H9 (cell line): Measurements from ENCODE around the gene DOK6. TPM values are rescaled to one million over a fixed set of nuclear protein-coding genes. Genes with fewer than 3 reads are reported as not detected.

Experiments used
- DNase-seq: peaks from one replicate; pipeline ENCODE4 v3.0.0-alpha.2; 2017
- H2AFZ ChIP-seq: one replicate; pipeline ENCODE4 v1.6.1; 2013; ENCODE audit warnings: mild to moderate bottlenecking, low read length, control low read depth, moderate library complexity
- H2AK5ac ChIP-seq: 2 replicates; pipeline ENCODE4 v1.6.1; 2013; ENCODE audit warnings: low read length, control low read depth, mixed read lengths; ENCODE audit not compliant: insufficient read length
- H2BK120ac ChIP-seq: one replicate; pipeline ENCODE4 v1.6.1; 2013; ENCODE audit warnings: low read depth, mild to moderate bottlenecking, low read length, control low read depth, inconsistent platforms; ENCODE audit not compliant: poor library complexity, severe bottlenecking
- H2BK12ac ChIP-seq: 2 replicates; pipeline ENCODE4 v1.6.1; 2013; ENCODE audit warnings: low read length, control low read depth, mixed read lengths, low read depth; ENCODE audit not compliant: insufficient read length
- H2BK15ac ChIP-seq: 2 replicates; pipeline ENCODE4 v1.6.1; 2013; ENCODE audit warnings: low read depth, low read length, control low read depth
- H2BK20ac ChIP-seq: one replicate; pipeline ENCODE4 v1.6.1; 2013; ENCODE audit warnings: low read depth, mild to moderate bottlenecking, low read length, control low read depth, inconsistent platforms; ENCODE audit not compliant: poor library complexity, severe bottlenecking
- H2BK5ac ChIP-seq: 2 replicates; pipeline ENCODE4 v1.6.1; 2013; ENCODE audit warnings: low read length, control low read depth, mixed read lengths; ENCODE audit not compliant: insufficient read length
- H3K14ac ChIP-seq: 2 replicates; pipeline ENCODE4 v1.6.1; 2013; ENCODE audit warnings: low read length, control low read depth; ENCODE audit not compliant: insufficient read depth
- H3K18ac ChIP-seq: 2 replicates; pipeline ENCODE4 v1.6.1; 2013; ENCODE audit warnings: low read depth, mild to moderate bottlenecking, mixed read lengths, low read length, control low read depth; ENCODE audit not compliant: insufficient read length
- H3K23ac ChIP-seq: 2 replicates; pipeline ENCODE4 v1.6.1; 2013; ENCODE audit warnings: low read length, control low read depth, mixed read lengths, low read depth; ENCODE audit not compliant: insufficient read length
- H3K23me2 ChIP-seq: 2 replicates; pipeline ENCODE4 v1.6.1; 2013; ENCODE audit warnings: low read depth, mild to moderate bottlenecking, mixed read lengths, low read length, control low read depth; ENCODE audit not compliant: insufficient read length, poor library complexity, severe bottlenecking
- H3K27ac ChIP-seq: 2 replicates; pipeline ENCODE4 v1.5.1; 2013; ENCODE audit warnings: low read length, control low read depth, mixed read lengths, low read depth; ENCODE audit not compliant: insufficient read length
- H3K27me3 ChIP-seq: 2 replicates; pipeline ENCODE4 v1.6.1; 2013; ENCODE audit warnings: low read length, control low read depth, inconsistent platforms; ENCODE audit not compliant: insufficient read depth
- H3K4ac ChIP-seq: 2 replicates; pipeline ENCODE4 v1.6.1; 2013; ENCODE audit warnings: low read depth, mild to moderate bottlenecking, control low read depth, inconsistent platforms, low read length, moderate library complexity
- H3K4me1 ChIP-seq: 2 replicates; pipeline ENCODE4 v1.6.1; 2013; ENCODE audit warnings: low read length, control low read depth, inconsistent platforms; ENCODE audit not compliant: insufficient read depth
- H3K4me2 ChIP-seq: 2 replicates; pipeline ENCODE4 v1.6.1; 2013; ENCODE audit warnings: low read length, control low read depth, mixed read lengths; ENCODE audit not compliant: insufficient read length, insufficient read depth
- H3K56ac ChIP-seq: 2 replicates; pipeline ENCODE4 v1.6.1; 2013; ENCODE audit warnings: low read depth, mild to moderate bottlenecking, mixed read lengths, low read length, control low read depth; ENCODE audit not compliant: insufficient read length
- H3K79me1 ChIP-seq: 2 replicates; pipeline ENCODE4 v1.6.1; 2013; ENCODE audit warnings: low read depth, mild to moderate bottlenecking, moderate library complexity, low read length, control low read depth, inconsistent platforms; ENCODE audit not compliant: insufficient read depth, poor library complexity, severe bottlenecking
- H3K79me2 ChIP-seq: 2 replicates; pipeline ENCODE4 v1.6.1; 2013; ENCODE audit warnings: low read length, control low read depth, inconsistent platforms; ENCODE audit not compliant: insufficient read depth
- H3K9ac ChIP-seq: 2 replicates; pipeline ENCODE4 v1.6.1; 2013; ENCODE audit warnings: low read length, control low read depth, mixed read lengths; ENCODE audit not compliant: insufficient read length; ENCODE audit errors: extremely low read depth
- H3K9me3 ChIP-seq: one replicate; pipeline ENCODE4 v1.6.1; 2013; ENCODE audit warnings: low read depth, low read length, inconsistent platforms; ENCODE audit not compliant: control insufficient read depth
- H3T11ph ChIP-seq: one replicate; pipeline ENCODE4 v1.6.1; 2013; ENCODE audit warnings: mild to moderate bottlenecking, low read length, control low read depth, inconsistent platforms
- H4K20me1 ChIP-seq: one replicate; pipeline ENCODE4 v1.6.1; 2013; ENCODE audit not compliant: control insufficient read depth, insufficient read length, insufficient read depth
- H4K5ac ChIP-seq: 2 replicates; pipeline ENCODE4 v1.6.1; 2013; ENCODE audit warnings: low read depth, mild to moderate bottlenecking, mixed read lengths, low read length, control low read depth; ENCODE audit not compliant: insufficient read length
- H4K8ac ChIP-seq: replicated peaks from 2 replicates; pipeline ENCODE4 v1.6.1; 2013; ENCODE audit warnings: low read length, control low read depth, mixed read lengths, low read depth; ENCODE audit not compliant: insufficient read length
- H4K91ac ChIP-seq: 2 replicates; pipeline ENCODE4 v1.6.1; 2013; ENCODE audit warnings: low read depth, mild to moderate bottlenecking, moderate library complexity, mixed read lengths, low read length, control low read depth; ENCODE audit not compliant: insufficient read length
- H3K27ac Mint-ChIP-seq, 3 experiments: 2 replicates in 2 of 3; 3 replicates in 1 of 3; pipeline ENCODE4 v1.8.0; 2020 to 2021; ENCODE audit warnings: mixed read lengths in 3 of 3, mild to moderate bottlenecking in 1 of 3, moderate library complexity in 1 of 3
- H3K27me3 Mint-ChIP-seq: 2 replicates; pipeline ENCODE4 v1.8.0; 2021; ENCODE audit warnings: low read depth, mild to moderate bottlenecking, moderate library complexity, mixed read lengths
- H3K36me3 Mint-ChIP-seq, 3 experiments: 2 replicates in 2 of 3; 3 replicates in 1 of 3; pipeline ENCODE4 v1.8.0; 2020 to 2021; ENCODE audit warnings: low read depth in 3 of 3, mixed read lengths in 3 of 3; ENCODE audit not compliant: insufficient read depth in 1 of 3
- H3K4me1 Mint-ChIP-seq, 2 experiments: 2 replicates each; pipeline ENCODE4 v1.8.0; 2020; ENCODE audit warnings: mixed read lengths in 2 of 2
- H3K4me3 Mint-ChIP-seq, 2 experiments: 2 replicates in 1 of 2; 3 replicates in 1 of 2; pipeline ENCODE4 v1.8.0; 2020 to 2021; ENCODE audit warnings: mild to moderate bottlenecking in 2 of 2, mixed read lengths in 2 of 2, moderate library complexity in 1 of 2
- H3K9me3 Mint-ChIP-seq, 2 experiments: 2 replicates in 1 of 2; 3 replicates in 1 of 2; pipeline ENCODE4 v1.8.0; 2020; ENCODE audit warnings: mild to moderate bottlenecking in 2 of 2, mixed read lengths in 2 of 2, moderate library complexity in 1 of 2
- CTCF ChIP-seq: fragments of 200-600 bp; sonication (generic); conservative IDR thresholded peaks from 3 replicates; pipeline ENCODE4 v1.8.0; 2021; ENCODE audit warnings: antibody characterized with exemption, mild to moderate bottlenecking
- WGBS: extraction: QIAGEN DNeasy Blood & Tissue Kit; methylation state at CpG from one replicate; pipeline ENCODE4 v1.1.7; 2013; ENCODE audit warnings: missing lambda C conversion rate, low lambda C conversion rate, mixed read lengths; ENCODE audit not compliant: insufficient read length; ENCODE audit errors: extremely low coverage; 5-methylcytosine and 5-hydroxymethylcytosine counted together
- total RNA-seq: library from RNA; stranded (reverse); gene quantifications from 2 replicates; pipeline ENCODE4 v1.2.1, GENCODE V29; 2021

DOK6 gene
- total RNA-seq, 1 experiment from 2014 or later, result 0.20 TPM

DNA sequence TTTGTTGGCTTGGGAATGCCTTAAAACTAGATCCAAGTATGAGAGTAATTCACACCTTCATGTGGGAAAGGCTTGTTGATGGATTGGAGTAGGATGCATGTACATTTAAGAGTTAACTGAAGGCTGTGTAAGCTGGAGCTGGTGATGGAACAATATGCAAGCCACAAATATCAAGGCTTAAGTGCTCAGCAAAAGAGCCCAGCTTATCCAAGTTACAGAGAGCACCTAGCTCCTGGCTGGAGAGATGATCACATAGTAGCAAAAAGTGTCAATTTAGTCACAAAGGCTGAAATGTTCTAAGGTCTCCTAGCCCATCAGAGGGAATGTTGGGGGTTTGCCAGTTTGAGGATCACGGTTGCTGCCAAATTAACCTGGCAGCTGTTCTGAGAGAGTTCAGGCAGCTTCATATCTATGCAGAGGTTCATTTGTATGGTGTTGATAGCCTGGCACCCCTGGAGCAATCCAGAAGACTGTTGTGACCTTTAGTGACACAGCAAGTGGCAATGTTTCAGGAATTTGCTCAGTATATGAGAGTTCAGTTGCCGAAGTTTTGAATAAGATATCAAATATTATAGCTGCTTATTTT is 228.2 kb downstream of the DOK6 start:
- H3K79me1 ChIP-seq, result no peaks in the 10 kb centered on the region
- no peak overlapping the region for H2BK20ac ChIP-seq
- no peak overlapping the region for H2BK5ac ChIP-seq
- no peak overlapping the region for H3K4ac ChIP-seq
- no peaks in the 10 kb centered on the region for H4K20me1 ChIP-seq
- H4K91ac ChIP-seq, result no peak overlapping the region
- H3K4me1 ChIP-seq, result no peaks in the 10 kb centered on the region
- WGBS, result no CpG with 5 or more reads among the region's 2 CpGs
- H4K8ac ChIP-seq, result no peak overlapping the region
- no peak overlapping the region for H3K9ac ChIP-seq
- H3K27ac ChIP-seq, result no peak overlapping the region
- no peaks in the 10 kb centered on the region for H3K79me2 ChIP-seq
- DNase-seq, result no peak
- H3K14ac ChIP-seq, result no peak overlapping the region
- H3K4me1 Mint-ChIP-seq, result peaks cover 0 to 6% of the 10 kb centered on the region in 2 experiments; a peak in 2 of 4 replicates
- no peak overlapping the region for H2AK5ac ChIP-seq
- H3K4me3 Mint-ChIP-seq, result no peak overlapping the region
- no peak overlapping the region for H3K27ac Mint-ChIP-seq
- no peak overlapping the region for H4K5ac ChIP-seq
- no peaks in the 10 kb centered on the region for H3K23me2 ChIP-seq
- no peak overlapping the region for H3K4me2 ChIP-seq
- H2BK120ac ChIP-seq, result no peak overlapping the region
- H2BK15ac ChIP-seq, result no peak overlapping the region
- H2BK12ac ChIP-seq, result no peak overlapping the region
- no peak overlapping the region for H3K18ac ChIP-seq
- H3K9me3 ChIP-seq, result no peaks in the 10 kb centered on the region
- H3K36me3 Mint-ChIP-seq, result no peaks in the 10 kb centered on the region; a peak in 1 of 7 replicates
- H2AFZ ChIP-seq, result no peak overlapping the region
- no peaks in the 10 kb centered on the region for H3K27me3 ChIP-seq
- no peaks in the 10 kb centered on the region for H3K27me3 Mint-ChIP-seq
- no peak overlapping the region for H3T11ph ChIP-seq
- no peak overlapping the region for H3K23ac ChIP-seq
- TF ChIP-seq CTCF, result no peak
- H3K56ac ChIP-seq, result no peak overlapping the region
- H3K9me3 Mint-ChIP-seq, result no peaks in the 10 kb centered on the region
